AG10803 (cell line): ENCODE measurements around the gene TRIOBP.
A peak's percentile ranks its signal among the peaks of the same experiment; 100 is the strongest.

Source experiments
- DNase-seq: peaks from one replicate; pipeline ENCODE4 v3.0.0; 2010; ENCODE audit warnings: low read depth
- H3K4me3 ChIP-seq: 2 replicates; pipeline ENCODE4 v1.5.1; 2011; ENCODE audit warnings: mild to moderate bottlenecking, low read length, control low read depth
- TF ChIP-seq, protein P1 (sequence below): conservative IDR thresholded peaks from 2 replicates; pipeline ENCODE4 v1.5.1; 2011; ENCODE audit warnings: mild to moderate bottlenecking, low read length, control low read depth, inconsistent platforms

TRIOBP gene, protein sequence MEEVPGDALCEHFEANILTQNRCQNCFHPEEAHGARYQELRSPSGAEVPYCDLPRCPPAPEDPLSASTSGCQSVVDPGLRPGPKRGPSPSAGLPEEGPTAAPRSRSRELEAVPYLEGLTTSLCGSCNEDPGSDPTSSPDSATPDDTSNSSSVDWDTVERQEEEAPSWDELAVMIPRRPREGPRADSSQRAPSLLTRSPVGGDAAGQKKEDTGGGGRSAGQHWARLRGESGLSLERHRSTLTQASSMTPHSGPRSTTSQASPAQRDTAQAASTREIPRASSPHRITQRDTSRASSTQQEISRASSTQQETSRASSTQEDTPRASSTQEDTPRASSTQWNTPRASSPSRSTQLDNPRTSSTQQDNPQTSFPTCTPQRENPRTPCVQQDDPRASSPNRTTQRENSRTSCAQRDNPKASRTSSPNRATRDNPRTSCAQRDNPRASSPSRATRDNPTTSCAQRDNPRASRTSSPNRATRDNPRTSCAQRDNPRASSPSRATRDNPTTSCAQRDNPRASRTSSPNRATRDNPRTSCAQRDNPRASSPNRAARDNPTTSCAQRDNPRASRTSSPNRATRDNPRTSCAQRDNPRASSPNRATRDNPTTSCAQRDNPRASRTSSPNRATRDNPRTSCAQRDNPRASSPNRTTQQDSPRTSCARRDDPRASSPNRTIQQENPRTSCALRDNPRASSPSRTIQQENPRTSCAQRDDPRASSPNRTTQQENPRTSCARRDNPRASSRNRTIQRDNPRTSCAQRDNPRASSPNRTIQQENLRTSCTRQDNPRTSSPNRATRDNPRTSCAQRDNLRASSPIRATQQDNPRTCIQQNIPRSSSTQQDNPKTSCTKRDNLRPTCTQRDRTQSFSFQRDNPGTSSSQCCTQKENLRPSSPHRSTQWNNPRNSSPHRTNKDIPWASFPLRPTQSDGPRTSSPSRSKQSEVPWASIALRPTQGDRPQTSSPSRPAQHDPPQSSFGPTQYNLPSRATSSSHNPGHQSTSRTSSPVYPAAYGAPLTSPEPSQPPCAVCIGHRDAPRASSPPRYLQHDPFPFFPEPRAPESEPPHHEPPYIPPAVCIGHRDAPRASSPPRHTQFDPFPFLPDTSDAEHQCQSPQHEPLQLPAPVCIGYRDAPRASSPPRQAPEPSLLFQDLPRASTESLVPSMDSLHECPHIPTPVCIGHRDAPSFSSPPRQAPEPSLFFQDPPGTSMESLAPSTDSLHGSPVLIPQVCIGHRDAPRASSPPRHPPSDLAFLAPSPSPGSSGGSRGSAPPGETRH (N-terminal part only)

DNA sequence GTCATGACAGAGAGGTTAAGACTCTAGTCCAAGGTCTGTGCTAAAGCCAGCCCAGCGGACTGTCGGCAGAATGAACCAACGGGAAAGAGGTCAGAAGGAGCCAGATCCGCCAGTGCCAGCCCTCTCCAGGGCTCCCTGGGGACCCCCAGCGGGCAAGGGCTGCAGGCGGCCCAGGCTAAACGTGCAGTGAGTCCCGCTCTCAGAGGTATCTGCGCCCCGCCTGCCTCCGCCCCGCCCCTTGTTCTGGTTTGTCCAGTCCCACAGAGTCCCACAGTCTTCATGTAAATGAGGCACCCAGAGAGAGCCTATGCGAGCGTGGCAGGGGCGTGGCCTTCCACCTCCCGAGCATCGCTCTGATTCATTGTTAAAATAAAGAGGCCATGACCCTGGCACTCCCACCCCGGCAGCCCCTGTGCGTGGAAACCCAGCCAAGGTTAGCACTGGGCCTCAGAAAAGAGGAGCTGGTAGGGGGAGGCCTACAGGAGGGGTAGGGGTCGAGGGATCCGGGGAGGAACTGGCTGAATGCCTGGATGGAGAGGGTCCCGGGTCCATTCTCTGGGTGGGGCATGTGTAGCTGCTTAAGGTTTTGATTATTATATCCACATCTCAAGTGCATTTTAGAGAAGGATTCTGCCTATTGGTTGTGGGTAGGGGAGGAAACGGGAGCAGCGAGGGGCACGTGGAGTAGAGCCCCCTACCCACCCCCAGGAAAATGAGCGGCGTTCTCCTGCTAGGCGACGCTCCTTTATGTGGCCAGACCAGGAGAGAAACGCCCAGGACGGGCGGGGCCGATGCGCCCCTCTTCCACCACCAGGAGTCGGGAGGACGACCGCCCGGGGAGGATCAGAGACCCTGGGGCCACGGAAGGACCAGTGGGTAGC lies at the start of gene TRIOBP:
TRIOBP (plus strand) TSS at position 392 of the 881 bp plus-strand sequence. CDS start 4,318 bp downstream, outside the sequence.
- DNase-seq = peak; percentile 93
- H3K4me3 ChIP-seq = peak within 1 kb of the TSS; percentile 42
- TF ChIP-seq, protein P1, sequence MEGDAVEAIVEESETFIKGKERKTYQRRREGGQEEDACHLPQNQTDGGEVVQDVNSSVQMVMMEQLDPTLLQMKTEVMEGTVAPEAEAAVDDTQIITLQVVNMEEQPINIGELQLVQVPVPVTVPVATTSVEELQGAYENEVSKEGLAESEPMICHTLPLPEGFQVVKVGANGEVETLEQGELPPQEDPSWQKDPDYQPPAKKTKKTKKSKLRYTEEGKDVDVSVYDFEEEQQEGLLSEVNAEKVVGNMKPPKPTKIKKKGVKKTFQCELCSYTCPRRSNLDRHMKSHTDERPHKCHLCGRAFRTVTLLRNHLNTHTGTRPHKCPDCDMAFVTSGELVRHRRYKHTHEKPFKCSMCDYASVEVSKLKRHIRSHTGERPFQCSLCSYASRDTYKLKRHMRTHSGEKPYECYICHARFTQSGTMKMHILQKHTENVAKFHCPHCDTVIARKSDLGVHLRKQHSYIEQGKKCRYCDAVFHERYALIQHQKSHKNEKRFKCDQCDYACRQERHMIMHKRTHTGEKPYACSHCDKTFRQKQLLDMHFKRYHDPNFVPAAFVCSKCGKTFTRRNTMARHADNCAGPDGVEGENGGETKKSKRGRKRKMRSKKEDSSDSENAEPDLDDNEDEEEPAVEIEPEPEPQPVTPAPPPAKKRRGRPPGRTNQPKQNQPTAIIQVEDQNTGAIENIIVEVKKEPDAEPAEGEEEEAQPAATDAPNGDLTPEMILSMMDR = peak; percentile 47

DNA sequence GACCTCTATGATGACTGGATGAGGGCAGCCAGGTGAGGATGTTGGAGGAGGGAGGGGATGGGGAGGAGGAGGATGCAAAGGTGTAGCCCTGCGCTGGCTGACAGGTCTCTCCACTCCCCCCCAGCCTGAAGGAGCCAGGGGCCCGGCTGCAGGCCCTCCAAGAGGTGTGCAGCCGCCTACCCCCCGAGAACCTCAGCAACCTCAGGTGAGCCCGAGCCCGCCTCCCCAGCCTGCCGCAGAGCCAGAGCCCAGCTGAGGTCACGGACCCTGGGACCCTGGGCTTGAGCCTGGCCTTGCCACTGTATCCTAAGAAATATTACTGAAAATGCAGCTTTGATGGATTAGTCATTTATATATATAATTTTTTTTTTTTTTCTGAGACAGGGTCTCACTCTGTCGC lies 49.5 kb upstream of the TRIOBP start:
- TF ChIP-seq, protein P1 = no peak
- DNase-seq = no peak
- H3K4me3 ChIP-seq = no peak overlapping the region

DNA sequence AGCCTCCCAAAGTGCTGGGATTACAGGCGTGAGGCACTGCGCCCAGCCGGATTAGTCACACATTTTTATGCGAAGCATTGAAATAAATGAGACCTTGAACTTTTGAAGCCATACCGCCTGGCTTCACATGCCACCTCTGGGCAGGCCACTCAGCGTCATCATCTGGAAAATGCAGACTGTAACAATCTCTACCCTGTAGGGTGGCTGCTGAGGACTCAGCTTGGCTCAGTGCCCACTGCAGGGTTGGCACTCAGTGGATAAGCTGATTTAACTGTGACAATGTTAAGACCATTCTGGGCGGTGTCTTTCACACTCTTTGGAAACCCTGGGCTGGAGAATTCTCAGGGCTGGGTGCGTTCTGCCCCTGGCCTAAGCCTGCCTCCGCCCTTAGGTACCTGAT lies 48.9 kb upstream of the TRIOBP start:
- H3K4me3 ChIP-seq = no peak overlapping the region
- peak; percentile 36 for DNase-seq
- TF ChIP-seq, protein P1 = no peak

DNA sequence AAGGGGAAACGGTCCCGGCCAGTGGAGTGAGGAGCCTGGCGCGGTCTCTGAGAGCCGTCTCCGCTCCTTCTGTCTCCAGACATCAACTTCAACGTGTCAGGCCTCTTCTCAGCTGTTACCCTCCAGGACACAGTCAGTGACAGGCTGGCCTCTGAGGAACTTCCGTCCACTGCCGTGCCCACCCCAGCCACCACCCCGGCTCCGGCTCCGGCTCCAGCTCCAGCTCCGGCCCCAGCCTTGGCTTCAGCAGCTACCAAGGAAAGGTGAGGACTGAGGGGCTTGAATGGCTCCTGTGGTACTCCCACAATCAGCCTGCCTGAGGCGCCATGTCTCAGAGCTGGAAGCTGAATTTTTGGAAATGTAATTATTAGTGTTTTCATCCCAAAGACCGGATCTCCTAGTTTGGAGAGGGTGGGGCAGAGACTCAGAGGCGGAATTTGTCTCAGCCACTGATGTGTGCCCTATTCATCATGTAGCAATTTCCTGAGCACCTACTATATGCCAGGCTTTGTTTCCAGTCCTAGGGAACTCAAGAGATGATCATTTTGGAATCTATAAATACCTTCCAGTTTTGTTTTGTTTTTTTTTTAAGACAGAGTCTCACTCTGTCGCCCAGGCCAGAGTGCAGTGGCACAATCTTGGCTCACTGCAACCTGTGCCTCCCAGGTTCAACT lies 46.2 kb upstream of the TRIOBP start:
- TF ChIP-seq, protein P1 = no peak

DNA sequence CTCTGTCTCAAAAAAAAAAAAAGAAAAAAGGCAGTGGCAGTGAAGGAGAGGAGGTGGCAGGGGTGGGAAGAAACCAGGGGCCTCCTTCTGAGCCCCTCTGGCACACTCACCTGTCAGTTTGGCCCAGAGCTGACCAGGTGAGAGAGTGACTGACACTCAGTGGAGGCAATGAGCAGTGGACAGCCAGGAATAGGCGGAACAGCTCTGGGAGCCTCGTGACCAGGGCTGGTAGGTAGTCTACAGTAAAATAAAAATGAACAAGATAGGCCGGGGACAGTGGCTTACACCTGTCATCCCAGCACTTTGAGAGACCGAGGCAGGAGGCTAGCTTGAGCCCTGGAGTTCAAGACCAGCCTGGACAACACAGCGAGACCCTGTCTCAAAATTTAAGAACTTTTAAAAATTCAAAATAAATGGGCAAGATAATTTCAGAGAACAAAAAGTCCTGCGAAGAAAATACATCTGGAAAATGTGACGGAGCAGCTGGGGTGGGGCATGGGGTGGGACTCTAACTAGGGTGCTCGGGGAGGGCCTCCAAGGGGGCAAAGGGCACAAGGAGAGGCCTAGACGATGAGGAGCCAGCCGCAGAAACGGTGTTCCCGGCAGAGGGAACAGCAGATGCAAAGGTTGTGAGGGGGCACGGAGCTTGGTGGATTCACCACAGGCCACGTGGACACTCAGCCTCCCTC lies 42.1 kb upstream of the TRIOBP start:
- no peak for DNase-seq
- no peak overlapping the region for H3K4me3 ChIP-seq
- TF ChIP-seq, protein P1 = no peak

More for the DNA sequence above, 46.2 kb upstream of the TRIOBP start:
- no peak for DNase-seq
- no peak overlapping the region for H3K4me3 ChIP-seq
